HEK293 (cell line): ENCODE results near the gene CELA2A.

ENCODE experiments used
- ATF2 ChIP-seq: fragments of 450-650 bp; formaldehyde crosslinking; IDR thresholded peaks from 2 replicates; pipeline ENCODE4 v1.5.1; 2016; ENCODE audit warnings: missing biosample characterization, missing genetic modification characterization, low read depth
- CTCF ChIP-seq: fragments of 450-650 bp; formaldehyde crosslinking; IDR thresholded peaks from 2 replicates; pipeline ENCODE4 v1.5.1; 2016; ENCODE audit warnings: missing biosample characterization, missing genetic modification characterization
- MZF1 ChIP-seq: fragments of 450-650 bp; formaldehyde crosslinking; IDR thresholded peaks from 2 replicates; pipeline ENCODE4 v1.5.1; 2017; ENCODE audit warnings: missing biosample characterization, missing genetic modification characterization, borderline replicate concordance
- RBAK ChIP-seq: fragments of 450-650 bp; formaldehyde crosslinking; IDR thresholded peaks from 2 replicates; pipeline ENCODE4 v1.5.1; 2016; ENCODE audit warnings: missing biosample characterization, missing genetic modification characterization
- TSHZ1 ChIP-seq: fragments of 450-650 bp; formaldehyde crosslinking; IDR thresholded peaks from 2 replicates; pipeline ENCODE4 v1.5.1; 2016; ENCODE audit warnings: missing biosample characterization, missing genetic modification characterization, borderline replicate concordance
- ZNF140 ChIP-seq: fragments of 450-650 bp; formaldehyde crosslinking; IDR thresholded peaks from 2 replicates; pipeline ENCODE4 v1.5.1; 2016; ENCODE audit warnings: missing biosample characterization, missing genetic modification characterization
- ZNF169 ChIP-seq: fragments of 450-650 bp; formaldehyde crosslinking; IDR thresholded peaks from 2 replicates; pipeline ENCODE4 v1.5.1; 2016; ENCODE audit warnings: missing biosample characterization, missing genetic modification characterization
- ZNF223 ChIP-seq: fragments of 450-650 bp; formaldehyde crosslinking; IDR thresholded peaks from 2 replicates; pipeline ENCODE4 v1.5.1; 2016; ENCODE audit warnings: missing biosample characterization, missing genetic modification characterization
- ZNF248 ChIP-seq: fragments of 450-650 bp; formaldehyde crosslinking; IDR thresholded peaks from 2 replicates; pipeline ENCODE4 v1.5.1; 2017; ENCODE audit warnings: missing biosample characterization, missing genetic modification characterization
- ZNF292 ChIP-seq: fragments of 450-650 bp; formaldehyde crosslinking; IDR thresholded peaks from 2 replicates; pipeline ENCODE4 v1.5.1; 2016; ENCODE audit warnings: low read depth, missing biosample characterization, missing genetic modification characterization, borderline replicate concordance
- ZNF610 ChIP-seq: fragments of 450-650 bp; formaldehyde crosslinking; IDR thresholded peaks from 2 replicates; pipeline ENCODE4 v1.5.1; 2016; ENCODE audit warnings: missing biosample characterization, missing genetic modification characterization, borderline replicate concordance

- TF ChIP-seq CTCF (tag by site-specific recombination): no peak
- no peak for TF ChIP-seq TSHZ1
- no peak for TF ChIP-seq ATF2 (tag by site-specific recombination)
- TF ChIP-seq RBAK: no peak
- no peak for TF ChIP-seq ZNF169 (tag by site-specific recombination)
- TF ChIP-seq ZNF610: no peak
- no peak for TF ChIP-seq ZNF248 (tag by site-specific recombination)
- TF ChIP-seq MZF1 (tag by site-specific recombination): no peak
- no peak for TF ChIP-seq ZNF223 (tag by site-specific recombination)
- TF ChIP-seq ZNF292 (tag by site-specific recombination): no peak
- TF ChIP-seq ZNF140: no peak
Measured at GRCh38 chr1:15460708-15461095, 4.2 kb downstream of the CELA2A start.
